GM04503 (cell line): ENCODE data around the gene OR52J3.
"Not testable (repeated sequence)": the region's sequence is repeated elsewhere in the genome, so short reads cannot be mapped to it uniquely, and the experiment has no call there.

Experiments used
- DNase-seq: peaks from one replicate; pipeline ENCODE4 v3.0.0-alpha.2; 2012; ENCODE audit warnings: low read depth

OR52J3 gene

DNA sequence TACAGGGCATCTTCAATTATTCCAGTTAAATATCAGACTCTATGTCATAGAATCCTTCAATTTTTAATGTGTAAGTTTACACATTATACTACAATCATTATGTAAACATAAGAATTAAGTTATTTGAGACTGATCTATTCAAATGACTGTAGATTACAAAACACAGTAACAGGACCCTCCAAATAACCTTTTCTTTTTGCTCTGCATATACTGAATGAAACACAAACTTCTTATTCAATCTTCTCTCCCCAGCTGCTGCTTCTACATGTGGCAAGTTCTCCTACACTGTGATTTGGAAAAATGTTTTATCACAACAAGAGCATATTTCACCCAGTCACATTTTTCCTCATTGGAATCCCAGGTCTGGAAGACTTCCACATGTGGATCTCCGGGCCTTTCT lies at the start of gene OR52J3:
Gene OR52J3, plus strand, starts transcription at position 301 of the 400 bp plus-strand sequence. Its CDS starts 0 bp downstream, at position 301.
- DNase-seq, result no peak

DNA sequence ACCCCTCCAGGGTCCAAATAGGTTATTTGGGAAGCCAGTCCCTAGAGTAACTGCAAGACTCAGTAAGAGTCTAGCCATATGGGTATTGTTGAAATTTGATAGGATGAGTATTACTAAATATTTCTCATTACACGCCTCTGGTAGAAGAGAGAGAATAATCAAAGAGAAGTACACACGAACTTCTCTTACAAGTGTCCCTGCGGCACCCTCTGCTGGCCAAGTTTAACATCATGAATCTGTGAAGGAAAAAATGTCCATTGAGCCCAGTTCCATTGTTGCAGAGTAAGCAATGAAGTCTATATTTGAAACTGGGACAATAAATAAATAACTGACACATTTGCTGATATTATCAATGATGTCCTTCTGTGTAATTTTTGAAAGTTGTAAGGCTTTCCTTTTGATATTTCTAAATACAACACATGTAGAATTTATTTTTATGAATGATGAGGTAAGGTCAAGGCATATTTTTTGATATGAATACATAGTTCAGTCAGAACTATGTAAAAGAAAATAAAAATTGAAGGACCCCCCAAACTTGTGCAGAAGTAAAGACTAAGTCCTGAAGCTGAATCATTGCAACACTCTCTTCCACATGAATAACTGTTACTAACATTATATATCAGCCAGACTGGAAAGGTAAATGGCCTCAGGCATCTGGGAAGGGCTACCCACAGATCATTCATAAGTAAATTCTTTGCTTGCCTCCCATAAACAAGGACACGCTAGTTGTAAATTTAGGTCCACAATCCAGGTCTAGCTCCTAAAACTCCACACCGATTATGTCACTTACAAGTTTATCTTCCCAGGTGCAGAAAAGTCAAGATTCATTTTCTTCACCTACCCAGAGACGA lies 41.7 kb upstream of the OR52J3 start:
- peak; percentile 8 for DNase-seq

DNA sequence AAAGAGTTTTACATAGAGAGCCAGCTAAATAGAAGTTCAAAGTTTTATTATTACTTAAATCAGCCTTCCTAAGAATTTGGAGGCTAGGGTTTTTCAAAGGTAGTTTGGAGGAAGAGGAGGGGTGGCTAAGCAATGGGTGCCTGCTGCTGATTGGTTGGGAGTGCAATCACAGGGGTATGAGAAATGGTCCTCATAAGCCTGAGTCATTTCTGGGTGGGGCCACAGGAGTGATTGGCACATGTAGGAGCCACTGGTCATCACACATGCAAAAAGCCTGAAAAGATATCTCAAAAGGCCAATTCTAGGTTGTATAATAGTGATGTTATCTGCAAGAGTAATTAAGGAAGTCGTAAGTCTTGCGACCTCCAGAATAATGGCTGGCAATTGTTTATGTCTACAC lies 38.8 kb upstream of the OR52J3 start:
- DNase-seq, result no peak

DNA sequence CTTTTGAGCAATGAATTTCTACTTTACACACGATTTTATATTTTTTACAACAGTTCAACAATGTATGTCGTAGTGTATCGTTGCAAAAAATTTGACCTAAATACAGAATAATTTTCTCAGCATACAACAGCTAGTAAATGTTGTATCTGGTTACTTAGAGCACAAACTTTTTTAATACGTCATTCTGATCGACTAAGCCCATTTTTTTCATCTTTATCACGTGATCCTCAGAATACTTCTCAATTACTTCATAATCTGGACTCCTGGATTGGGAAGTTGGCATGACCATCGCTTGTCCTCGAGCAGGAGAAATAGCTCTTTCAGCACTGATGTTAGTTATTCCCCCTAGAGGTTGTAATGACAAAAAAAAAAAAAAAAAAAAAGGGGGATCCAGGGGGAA lies 35.1 kb upstream of the OR52J3 start:
- DNase-seq, result no peak

DNA sequence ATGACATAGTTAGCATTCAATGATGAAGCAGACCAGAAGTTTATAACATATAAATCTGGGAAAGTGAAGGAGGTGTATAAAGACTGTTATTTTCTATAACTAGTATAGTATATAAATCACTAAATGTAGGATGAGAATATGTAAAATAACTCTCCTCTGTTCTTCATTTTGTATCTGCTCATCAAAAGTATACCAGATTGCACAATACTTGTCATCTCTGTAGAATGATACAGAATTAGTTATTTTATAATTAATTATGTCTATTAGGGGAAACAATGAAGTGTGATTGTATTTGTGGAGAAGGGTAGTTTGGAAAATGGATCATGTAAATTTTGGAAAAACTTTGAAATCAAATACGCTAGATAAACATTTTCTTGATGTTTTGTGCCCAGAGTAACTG lies 33.3 kb upstream of the OR52J3 start:
- DNase-seq, result no peak

DNA sequence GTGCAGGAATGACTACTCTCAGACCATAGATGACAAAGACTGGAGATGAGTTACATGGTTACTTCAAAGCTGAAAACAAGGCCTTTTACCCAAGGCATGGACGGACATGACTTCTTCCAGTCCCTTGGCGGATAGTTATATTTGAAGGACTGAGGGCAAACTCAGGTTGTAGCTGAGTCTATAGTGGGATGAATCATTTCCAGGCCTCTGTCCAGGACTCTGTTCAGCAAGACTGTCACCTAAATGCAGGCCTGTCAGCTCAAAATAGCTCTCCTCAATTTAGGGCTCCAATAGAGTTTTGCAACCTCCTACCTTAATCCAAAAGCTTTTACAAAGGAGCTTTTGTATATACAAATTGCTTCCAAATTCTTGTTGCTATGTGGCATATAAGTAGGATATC lies 24.3 kb upstream of the OR52J3 start:
- DNase-seq, result no peak

DNA sequence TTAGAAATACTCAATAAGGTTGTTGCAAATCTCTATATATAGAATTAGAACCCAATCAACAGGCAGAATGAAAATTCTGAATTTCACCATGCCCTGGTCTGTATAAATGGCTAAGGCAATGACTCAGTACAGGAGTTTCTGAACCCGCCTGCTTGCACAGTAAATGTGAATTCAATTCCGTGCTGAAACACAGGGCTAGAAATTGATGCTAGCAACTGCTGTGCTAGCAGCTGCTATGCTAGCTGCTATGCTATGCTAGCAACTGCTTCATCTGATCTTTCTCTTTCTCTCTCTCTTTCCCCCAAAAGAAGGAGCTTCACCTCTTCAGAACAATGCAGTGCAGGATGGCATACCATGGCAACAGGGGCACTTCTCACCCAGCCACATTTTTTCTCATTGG lies 9.7 kb upstream of the OR52J3 start:
- DNase-seq, result no peak

DNA sequence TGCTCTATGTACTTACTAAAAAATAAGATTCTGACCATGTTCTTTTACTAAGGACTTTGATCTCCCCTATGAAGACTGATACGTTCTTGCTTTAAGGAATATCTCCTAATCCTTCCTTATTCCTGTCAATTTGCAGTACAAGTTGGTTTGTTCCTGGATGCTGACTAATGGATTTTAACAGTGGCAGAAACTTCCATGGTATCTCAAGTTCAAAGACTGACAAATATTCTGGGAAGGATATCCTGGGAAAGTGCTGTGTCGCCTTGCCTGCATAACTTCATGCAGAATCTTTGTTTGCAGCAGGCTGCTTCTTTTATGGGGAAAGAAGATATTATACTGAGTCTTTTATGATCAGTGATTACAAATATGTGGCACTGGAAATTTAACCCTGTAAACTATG lies 8.4 kb upstream of the OR52J3 start:
- no peak for DNase-seq

DNA sequence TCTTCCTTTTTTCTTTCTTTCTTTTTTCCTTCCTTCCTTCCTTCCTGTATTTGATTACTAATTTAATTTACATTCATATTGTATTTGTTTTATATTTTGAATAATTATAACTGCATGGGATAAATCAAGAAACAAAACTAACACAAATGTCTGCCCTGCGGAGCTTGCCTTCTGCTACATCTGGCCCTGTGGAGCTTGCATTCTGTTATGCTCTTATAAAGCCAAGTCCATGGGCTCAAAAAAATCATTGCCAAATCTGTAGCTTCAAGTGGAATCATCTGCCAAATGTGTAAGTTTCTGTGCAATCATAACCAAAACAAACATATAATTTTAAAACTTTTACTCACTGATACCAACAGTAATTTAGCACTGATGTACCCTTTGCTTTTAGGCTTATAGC lies 8.0 kb upstream of the OR52J3 start:
- no peak for DNase-seq

DNA sequence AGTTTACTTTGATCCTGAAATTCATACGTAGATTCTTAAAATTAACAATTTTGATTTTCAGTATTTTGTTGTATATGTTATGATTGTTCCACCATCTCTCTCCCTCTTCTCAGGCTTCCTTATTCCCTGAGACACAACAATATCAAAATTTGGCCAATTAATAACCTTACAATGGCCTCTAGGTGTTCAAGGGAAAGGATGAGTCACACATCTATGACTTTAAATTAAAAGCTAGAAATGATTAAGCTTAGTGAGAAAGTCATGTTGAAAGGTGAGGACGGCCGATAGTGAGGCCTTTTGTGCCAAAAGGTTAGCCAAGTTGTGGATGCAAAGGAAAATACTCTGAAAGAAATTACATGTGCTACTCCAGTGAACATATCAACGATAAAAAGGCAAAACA lies 5.5 kb upstream of the OR52J3 start:
- no peak for DNase-seq

DNA sequence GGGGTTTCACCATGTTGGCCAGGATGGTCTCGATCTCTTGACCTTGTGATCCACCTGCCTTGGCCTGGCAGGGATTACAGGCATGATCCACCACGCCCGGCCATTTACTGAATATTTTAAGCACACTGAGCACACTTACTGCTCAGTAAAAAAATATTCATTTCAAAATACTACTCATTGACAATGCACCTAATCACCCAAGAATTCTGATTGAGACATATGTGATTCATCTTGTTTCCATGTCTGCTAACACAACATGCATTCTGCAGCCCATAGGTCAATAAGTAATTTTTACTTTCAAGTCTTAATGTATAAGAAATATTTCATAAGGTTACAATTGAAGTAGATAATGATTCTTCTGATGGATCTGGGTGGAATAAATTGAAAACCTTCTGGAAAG lies 4.2 kb upstream of the OR52J3 start:
- no peak for DNase-seq

DNA sequence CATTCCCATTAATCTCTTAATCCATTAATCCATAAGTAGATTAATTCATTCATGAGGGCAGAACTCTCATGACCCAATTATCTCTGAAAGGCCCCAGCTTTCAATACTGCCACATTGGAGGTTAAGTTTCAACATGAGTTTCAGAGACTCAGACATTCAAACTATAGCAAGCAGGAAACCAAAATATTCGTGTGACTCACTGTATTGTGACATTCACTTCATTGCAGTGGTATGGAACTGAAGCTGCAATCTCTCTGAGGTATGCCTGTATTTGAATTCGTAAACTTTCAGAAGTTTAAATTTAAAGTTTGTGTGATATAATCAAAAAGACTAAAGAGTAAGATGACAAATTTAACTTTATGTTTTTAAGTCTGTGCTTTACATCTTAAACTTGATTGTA lies 2.9 kb upstream of the OR52J3 start:
- DNase-seq, result peak; percentile 6

DNA sequence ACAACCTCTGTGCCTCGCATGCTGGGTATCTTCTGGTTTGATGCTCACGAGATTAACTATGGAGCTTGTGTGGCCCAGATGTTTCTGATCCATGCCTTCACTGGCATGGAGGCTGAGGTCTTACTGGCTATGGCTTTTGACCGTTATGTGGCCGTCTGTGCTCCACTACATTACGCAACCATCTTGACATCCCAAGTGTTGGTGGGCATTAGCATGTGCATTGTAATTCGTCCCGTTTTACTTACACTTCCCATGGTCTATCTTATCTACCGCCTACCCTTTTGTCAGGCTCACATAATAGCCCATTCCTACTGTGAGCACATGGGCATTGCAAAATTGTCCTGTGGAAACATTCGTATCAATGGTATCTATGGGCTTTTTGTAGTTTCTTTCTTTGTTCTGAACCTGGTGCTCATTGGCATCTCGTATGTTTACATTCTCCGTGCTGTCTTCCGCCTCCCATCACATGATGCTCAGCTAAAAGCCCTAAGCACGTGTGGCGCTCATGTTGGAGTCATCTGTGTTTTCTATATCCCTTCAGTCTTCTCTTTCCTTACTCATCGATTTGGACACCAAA lies 516 bp downstream of the OR52J3 start:
- DNase-seq, result no peak

DNA sequence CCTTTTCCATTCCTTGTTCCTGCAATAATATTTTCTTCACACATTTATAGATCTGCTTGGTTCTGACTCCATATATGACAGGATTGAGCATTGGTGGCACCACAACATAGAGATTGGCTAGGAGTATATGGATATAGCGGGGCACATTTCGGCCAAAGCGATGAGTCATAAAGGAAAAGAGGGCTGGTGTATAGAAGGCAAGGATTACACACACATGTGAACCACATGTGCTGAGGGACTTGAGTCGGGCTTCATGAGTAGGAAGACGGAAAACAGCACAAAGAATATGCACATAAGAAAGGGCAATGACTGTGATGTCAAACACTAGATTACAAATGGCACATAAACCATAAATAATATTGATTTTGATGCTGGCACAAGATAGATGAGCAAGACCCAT lies 12.4 kb downstream of the OR52J3 start:
- not testable (repeated sequence) for DNase-seq

DNA sequence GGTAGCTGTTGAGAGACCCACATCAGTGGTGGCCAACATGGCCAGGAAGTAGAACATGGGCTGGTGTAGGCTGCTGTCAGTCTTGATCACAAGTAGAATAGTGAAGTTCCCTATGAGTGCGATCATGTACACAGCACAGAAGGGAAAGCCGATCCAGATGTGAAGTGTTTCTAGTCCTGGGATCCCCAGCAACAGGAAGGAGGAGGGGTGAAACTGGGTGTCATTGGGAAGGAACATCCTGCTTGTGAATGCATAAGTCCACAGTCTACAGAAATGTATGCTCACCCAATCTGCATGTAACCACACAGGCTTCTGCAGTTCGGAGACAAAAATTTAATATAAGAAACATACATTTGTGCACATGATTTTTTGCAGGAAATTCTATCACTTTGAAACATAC lies 13.1 kb downstream of the OR52J3 start, which contains the start of gene OR52E2:
Gene OR52E2, minus strand, starts transcription at position 237 of the 400 bp plus-strand sequence. Its CDS starts 0 bp downstream, at position 237.
- no peak for DNase-seq

DNA sequence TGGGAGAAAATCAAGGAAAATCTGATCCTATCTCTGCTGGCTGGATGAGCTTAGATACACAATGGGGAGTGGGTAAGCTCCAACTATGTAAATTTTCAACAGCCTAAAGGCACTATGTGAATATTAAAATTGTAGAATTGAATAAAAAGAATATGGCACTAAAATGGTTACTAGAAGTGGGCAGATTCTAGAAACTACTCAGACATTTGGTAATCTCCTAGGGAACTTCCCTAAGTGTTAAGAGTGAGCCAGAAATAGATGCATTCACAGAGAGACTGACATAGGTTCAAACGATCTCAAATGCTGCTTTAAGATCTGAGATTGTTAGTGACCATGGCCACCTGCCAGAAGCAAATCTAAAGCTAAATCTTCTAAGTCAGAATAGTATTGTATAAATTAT lies 18.7 kb downstream of the OR52J3 start:
- no peak for DNase-seq

DNA sequence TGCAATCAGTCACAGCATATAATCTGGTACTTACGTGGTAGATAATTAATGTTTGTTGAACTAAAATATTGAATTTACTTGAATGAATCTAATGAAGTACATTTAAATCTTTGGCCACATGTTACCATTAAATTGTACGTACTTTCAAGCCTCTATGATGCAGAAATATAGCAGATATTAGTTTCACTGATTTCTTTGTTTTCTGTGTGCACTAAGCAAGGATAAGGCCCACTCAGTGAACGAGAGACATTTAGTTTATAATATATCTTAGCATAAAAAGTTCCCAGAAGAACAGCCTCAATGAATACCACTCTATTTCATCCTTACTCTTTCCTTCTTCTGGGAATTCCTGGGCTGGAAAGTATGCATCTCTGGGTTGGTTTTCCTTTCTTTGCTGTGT lies 22.9 kb downstream of the OR52J3 start, which contains the start of gene OR52E1:
Gene OR52E1, plus strand, starts transcription at position 301 of the 400 bp plus-strand sequence.
- DNase-seq, result no peak

DNA sequence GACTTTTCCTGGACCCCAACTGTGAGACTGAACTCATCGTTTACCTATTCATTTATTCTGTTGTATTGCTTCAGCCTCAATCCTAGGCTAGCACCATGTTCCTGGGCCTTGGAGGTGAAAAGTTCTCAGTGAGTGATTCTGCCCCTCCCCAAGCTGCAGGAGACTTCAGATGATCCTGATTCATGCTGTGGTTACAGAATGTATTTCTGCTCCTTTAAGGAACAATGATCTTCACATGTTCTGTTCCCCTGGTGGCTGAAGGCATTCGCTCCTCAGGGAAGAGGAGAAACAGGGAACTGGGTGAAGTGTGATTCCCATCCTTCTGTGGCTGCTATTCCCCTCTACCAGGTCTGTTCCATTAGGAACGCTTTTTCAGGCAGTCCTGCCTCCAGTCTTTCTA lies 25.5 kb downstream of the OR52J3 start:
- no peak for DNase-seq

DNA sequence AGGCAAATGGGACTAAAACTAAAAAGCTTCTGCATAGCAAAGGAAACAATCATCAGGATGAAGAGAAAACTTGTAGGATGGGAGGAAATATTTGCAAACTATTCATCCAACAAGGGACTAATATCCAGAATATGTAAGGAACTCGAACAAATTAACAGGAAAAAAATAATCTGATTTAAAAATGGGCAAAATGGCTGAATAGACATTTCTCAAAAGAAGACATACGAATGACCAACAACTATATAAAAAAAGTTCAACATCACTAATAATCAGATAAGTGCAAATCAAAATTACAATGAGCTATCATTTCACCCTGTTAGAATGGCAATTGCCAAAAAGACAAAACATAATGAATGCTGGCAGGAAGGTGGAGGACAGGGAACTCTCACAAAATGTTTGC lies 35.1 kb downstream of the OR52J3 start:
- no peak for DNase-seq

DNA sequence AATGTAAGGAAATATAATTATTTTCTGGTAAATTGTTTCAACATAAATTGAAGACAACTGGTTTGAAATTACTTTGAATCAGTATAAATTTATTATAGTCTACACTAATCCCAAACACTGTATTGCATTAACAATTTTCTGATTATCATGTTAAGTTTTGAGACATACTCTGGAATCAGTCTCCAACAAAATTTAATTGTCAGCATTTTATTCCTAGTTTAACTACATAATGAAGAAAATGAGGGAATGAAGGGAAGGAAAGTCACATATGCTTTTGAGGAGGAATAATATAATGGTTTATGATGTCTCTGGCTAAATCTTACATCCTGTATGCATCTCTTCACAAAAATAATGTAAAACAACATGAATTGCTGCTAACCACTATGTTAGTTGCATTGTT lies 37.3 kb downstream of the OR52J3 start:
- DNase-seq, result no peak

DNA sequence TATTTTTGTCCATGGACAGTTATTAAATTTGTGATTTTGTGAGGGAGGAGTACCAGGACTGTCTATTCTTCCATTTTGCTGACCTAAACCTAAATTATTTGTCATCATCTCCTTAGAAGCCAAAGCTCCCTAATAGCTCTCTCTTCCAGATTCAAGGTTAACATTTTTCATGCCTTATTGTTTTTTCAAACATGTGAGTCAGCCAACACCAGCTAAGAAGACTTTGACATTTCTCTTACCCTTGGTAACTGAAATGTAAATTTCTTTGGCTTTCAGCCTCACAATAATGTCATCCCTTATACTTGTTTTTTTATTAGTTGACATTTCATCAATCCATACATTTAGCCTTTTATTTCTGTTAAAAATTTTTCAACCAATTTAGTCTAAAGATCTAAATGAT lies 42.2 kb downstream of the OR52J3 start:
- DNase-seq, result no peak

DNA sequence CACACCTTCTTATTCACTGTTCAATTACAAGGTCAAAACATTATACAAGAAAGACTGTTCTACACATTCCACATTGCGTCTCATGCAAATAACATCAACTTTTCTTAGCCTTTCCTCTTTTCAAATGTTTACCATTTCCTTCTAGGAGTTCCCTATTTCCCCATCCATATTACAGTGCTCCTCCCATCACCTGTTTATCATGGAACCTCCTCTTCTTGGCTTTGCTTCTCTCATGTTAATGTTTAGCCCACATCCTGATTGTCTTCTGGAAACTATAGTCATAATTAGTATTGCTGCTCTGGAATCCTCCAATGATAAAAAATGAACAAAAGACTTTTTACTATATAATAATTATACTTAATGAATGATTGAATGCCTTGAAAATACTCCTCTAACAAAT lies 44.3 kb downstream of the OR52J3 start:
- no peak for DNase-seq

DNA sequence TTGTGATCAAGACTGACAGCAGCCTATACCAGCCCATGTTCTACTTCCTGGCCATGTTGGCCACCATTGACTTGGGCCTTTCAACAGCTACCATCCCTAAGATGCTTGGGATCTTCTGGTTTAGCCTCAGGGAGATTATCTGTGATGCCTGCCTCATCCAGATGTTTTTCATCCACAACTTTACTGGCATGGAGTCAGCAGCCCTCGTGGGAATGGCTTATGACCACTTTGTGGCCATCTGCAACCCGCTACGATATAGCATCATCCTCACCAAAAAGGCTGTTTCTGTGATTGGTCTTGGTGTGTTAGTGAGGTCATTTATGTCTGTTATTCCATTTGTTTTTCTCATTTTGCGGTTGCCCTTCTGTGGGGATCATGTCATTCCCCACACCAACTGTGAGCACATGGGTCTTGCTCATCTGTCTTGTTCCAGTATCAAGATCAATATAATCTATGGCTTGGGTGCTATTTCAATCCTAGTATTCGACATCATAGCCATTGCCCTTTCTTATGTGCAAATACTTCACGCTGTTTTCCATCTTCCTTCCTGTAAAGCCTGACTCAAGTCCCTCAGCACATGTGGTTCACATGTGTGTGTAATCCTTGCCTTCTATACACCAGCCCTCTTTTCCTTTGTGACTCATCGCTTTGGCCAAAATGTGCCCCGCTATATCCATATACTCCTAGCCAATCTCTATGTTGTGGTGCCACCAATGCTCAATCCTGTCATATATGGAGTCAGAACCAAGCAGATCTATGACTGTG lies 46.7 kb downstream of the OR52J3 start:
- no peak for DNase-seq
